WTC11 (cell line): ENCODE measurements around the gene NRDC. TPM values are rescaled to one million over a fixed set of nuclear protein-coding genes. Genes with fewer than 3 reads are reported as not detected.

Source experiments
- ATAC-seq: fragments of 200-7000 bp; cut with Tn5 transposase; 2 replicates; pipeline ENCODE4 v1.10.0; 2021; ENCODE audit warnings: mild to moderate bottlenecking, moderate library complexity
- CTCF ChIA-PET: fragments of 300-600 bp; sonication (Branson Sonifier 250); formaldehyde crosslinking; loops from one replicate; lab custom pipeline; 2021; ENCODE audit warnings: antibody characterized with exemption; lab: Charles Lee
- POLR2A ChIA-PET: fragments of 350-600 bp; sonication (Branson Sonifier 250); formaldehyde crosslinking; loops from one replicate; lab custom pipeline; 2021; ENCODE audit warnings: antibody characterized with exemption; lab: Charles Lee
- DNase-seq: peaks from one replicate; pipeline ENCODE4 v3.0.0; 2021; ENCODE audit warnings: low spot score
- H3K27ac Mint-ChIP-seq: 2 replicates; pipeline ENCODE4 v1.8.0; 2021; ENCODE audit warnings: mixed read lengths
- H3K27me3 Mint-ChIP-seq: 2 replicates; pipeline ENCODE4 v1.8.0; 2021; ENCODE audit warnings: low read depth, mild to moderate bottlenecking, moderate library complexity, mixed read lengths
- H3K36me3 Mint-ChIP-seq: 2 replicates; pipeline ENCODE4 v1.8.0; 2021; ENCODE audit warnings: mixed read lengths
- H3K4me1 Mint-ChIP-seq: 2 replicates; pipeline ENCODE4 v1.8.0; 2022; ENCODE audit warnings: mixed read lengths
- H3K4me3 Mint-ChIP-seq: 2 replicates; pipeline ENCODE4 v1.8.0; 2021; ENCODE audit warnings: mild to moderate bottlenecking, moderate library complexity, mixed read lengths
- H3K9me3 Mint-ChIP-seq: 2 replicates; pipeline ENCODE4 v1.8.0; 2021; ENCODE audit warnings: mixed read lengths
- ATF6 ChIP-seq: sonication (generic); formaldehyde crosslinking; IDR thresholded peaks from 2 replicates; pipeline ENCODE4 v1.8.1; 2023; ENCODE audit warnings: mild to moderate bottlenecking, missing genetic modification reagents
- CREM ChIP-seq: sonication (generic); formaldehyde crosslinking; IDR thresholded peaks from 2 replicates; pipeline ENCODE4 v1.8.1; 2022; ENCODE audit warnings: mild to moderate bottlenecking, missing genetic modification reagents, moderate library complexity
- E2F1 ChIP-seq: sonication (generic); formaldehyde crosslinking; IDR thresholded peaks from 2 replicates; pipeline ENCODE4 v1.8.0; 2022; ENCODE audit warnings: mild to moderate bottlenecking, missing genetic modification reagents
- ESRRA ChIP-seq: sonication (generic); formaldehyde crosslinking; IDR thresholded peaks from 2 replicates; pipeline ENCODE4 v1.8.1; 2022; ENCODE audit warnings: mild to moderate bottlenecking, missing genetic modification reagents, borderline replicate concordance
- FOXP1 ChIP-seq: sonication (generic); formaldehyde crosslinking; IDR thresholded peaks from 2 replicates; pipeline ENCODE4 v1.8.0; 2022; ENCODE audit warnings: missing genetic modification reagents, mild to moderate bottlenecking, moderate library complexity, borderline replicate concordance
- FOXP4 ChIP-seq: sonication (generic); formaldehyde crosslinking; IDR thresholded peaks from 2 replicates; pipeline ENCODE4 v1.8.0; 2022; ENCODE audit warnings: mild to moderate bottlenecking, missing genetic modification reagents
- GRHL2 ChIP-seq: fragments of 250-450 bp; sonication (Bioruptor Pico); IDR thresholded peaks from 2 replicates; pipeline ENCODE4 v1.8.0; 2022; ENCODE audit warnings: mild to moderate bottlenecking, moderate library complexity; ENCODE audit not compliant: insufficient replicate concordance, severe bottlenecking
- HMGA2 ChIP-seq: fragments of 250-450 bp; sonication (Bioruptor Pico); IDR thresholded peaks from 2 replicates; pipeline ENCODE4 v1.4.0; 2021; ENCODE audit warnings: mild to moderate bottlenecking, moderate library complexity
- KAT7 ChIP-seq: sonication (generic); formaldehyde crosslinking; IDR thresholded peaks from 2 replicates; pipeline ENCODE4 v1.8.1; 2023; ENCODE audit warnings: missing genetic modification reagents, mild to moderate bottlenecking, borderline replicate concordance
- MXD4 ChIP-seq: fragments of 250-450 bp; sonication (Bioruptor Pico); IDR thresholded peaks from 2 replicates; pipeline ENCODE4 v1.8.0; 2021; ENCODE audit warnings: mild to moderate bottlenecking, moderate library complexity, borderline replicate concordance
- NFATC4 ChIP-seq: fragments of 250-450 bp; sonication (Bioruptor Pico); IDR thresholded peaks from 2 replicates; pipeline ENCODE4 v1.9.0; 2021; ENCODE audit warnings: mild to moderate bottlenecking
- NFYB ChIP-seq: sonication (generic); formaldehyde crosslinking; conservative IDR thresholded peaks from 2 replicates; pipeline ENCODE4 v1.8.0; 2022; ENCODE audit warnings: low read depth, missing genetic modification reagents
- NR3C1 ChIP-seq: sonication (generic); formaldehyde crosslinking; conservative IDR thresholded peaks from 2 replicates; pipeline ENCODE4 v1.8.1; 2023; ENCODE audit warnings: low read depth, mild to moderate bottlenecking, missing genetic modification reagents
- SP1 ChIP-seq: sonication (generic); formaldehyde crosslinking; conservative IDR thresholded peaks from 2 replicates; pipeline ENCODE4 v1.8.1; 2022; ENCODE audit warnings: missing genetic modification reagents
- TEAD4 ChIP-seq: sonication (generic); formaldehyde crosslinking; IDR thresholded peaks from 2 replicates; pipeline ENCODE4 v1.8.0; 2022; ENCODE audit warnings: mild to moderate bottlenecking, missing genetic modification reagents
- ZNF121 ChIP-seq: sonication (generic); formaldehyde crosslinking; IDR thresholded peaks from 2 replicates; pipeline ENCODE4 v1.8.0; 2023; ENCODE audit warnings: missing genetic modification reagents
- ZNF138 ChIP-seq: sonication (generic); formaldehyde crosslinking; conservative IDR thresholded peaks from 2 replicates; pipeline ENCODE4 v1.8.1; 2022; ENCODE audit warnings: mild to moderate bottlenecking, moderate library complexity, missing genetic modification reagents
- ZNF281 ChIP-seq: sonication (generic); formaldehyde crosslinking; IDR thresholded peaks from 2 replicates; pipeline ENCODE4 v1.8.0; 2023; ENCODE audit warnings: mild to moderate bottlenecking, missing genetic modification reagents
- ZNF396 ChIP-seq: fragments of 250-450 bp; sonication (Bioruptor Pico); IDR thresholded peaks from 2 replicates; pipeline ENCODE4 v1.8.0; 2021; ENCODE audit warnings: mild to moderate bottlenecking, moderate library complexity, borderline replicate concordance
- ZNF423 ChIP-seq: fragments of 250-450 bp; sonication (Bioruptor Pico); IDR thresholded peaks from 2 replicates; pipeline ENCODE4 v2.1.2; 2022; ENCODE audit warnings: mild to moderate bottlenecking, moderate library complexity
- total RNA-seq: library from RNA; stranded (reverse); gene quantifications from 3 replicates; pipeline ENCODE4 v1.2.3, GENCODE V29; 2021

Gene NRDC
- total RNA-seq, 1 experiment from 2014 or later = 201 TPM

GRCh38 chr1:51754666-51755065, 123.9 kb downstream of the NRDC start:
- Mint-ChIP-seq H3K9me3 (no peaks in the 10 kb centered on the region), H3K27ac (no peak overlapping the region), H3K36me3 (peaks cover 6% of the 10 kb centered on the region), H3K4me1 (no peaks in the 10 kb centered on the region), H3K4me3 (no peak overlapping the region)
- no peak for ATAC-seq
- ChIA-PET CTCF (no interaction called here), POLR2A (no interaction called here)
- no peak for DNase-seq
- TF ChIP-seq CREM (CRISPR knock-in tag) (no peak), FOXP1 (CRISPR knock-in tag) (no peak), NFYB (CRISPR knock-in tag) (no peak), SP1 (CRISPR knock-in tag) (no peak), KAT7 (CRISPR knock-in tag) (no peak), ATF6 (CRISPR knock-in tag) (no peak), HMGA2 (CRISPR knock-in tag) (no peak), MXD4 (CRISPR knock-in tag) (no peak), NFATC4 (CRISPR knock-in tag) (no peak)
- TF ChIP-seq, all 79 proteins: peak for 0
- no peaks in the 10 kb centered on the region for H3K27me3 Mint-ChIP-seq

- Mint-ChIP-seq H3K27me3 (no peaks in the 10 kb centered on the region), H3K27ac (no peak overlapping the region), H3K36me3 (peaks cover 6% of the 10 kb centered on the region), H3K9me3 (no peaks in the 10 kb centered on the region), H3K4me1 (no peaks in the 10 kb centered on the region), H3K4me3 (no peak overlapping the region)
- ChIA-PET POLR2A (no interaction called here), CTCF (interaction anchor here (0.6 to 1.2 kb wide), 3 partner anchors 15 to 145 kb away, joined by 3 to 6 read pairs (median 5); no protein-coding TSS in a partner anchor)
- DNase-seq (no peak), ATAC-seq (peak; percentile 69)
- TF ChIP-seq GRHL2 (no peak), ZNF138 (CRISPR knock-in tag) (no peak)
Measured at GRCh38 chr1:51753969-51754368, 124.6 kb downstream of the NRDC start.

GRCh38 chr1:51752073-51752948, 126.2 kb downstream of the NRDC start:
- Mint-ChIP-seq H3K27ac (no peak overlapping the region), H3K9me3 (no peaks in the 10 kb centered on the region), H3K4me1 (no peaks in the 10 kb centered on the region), H3K36me3 (peaks cover 11% of the 10 kb centered on the region), H3K4me3 (no peak overlapping the region), H3K27me3 (no peaks in the 10 kb centered on the region)
- no peak for DNase-seq
- CTCF ChIA-PET = interaction anchor here (0.6 to 1.6 kb wide), 3 partner anchors 10 to 17 kb away, joined by 3 to 7 read pairs (median 6); no protein-coding TSS in a partner anchor
- TF ChIP-seq ZNF281 (CRISPR knock-in tag) (no peak), ZNF121 (no peak), ZNF423 (CRISPR knock-in tag) (no peak), FOXP4 (CRISPR knock-in tag) (no peak), ESRRA (CRISPR knock-in tag) (no peak), TEAD4 (CRISPR knock-in tag) (no peak), NR3C1 (CRISPR knock-in tag) (no peak), E2F1 (CRISPR knock-in tag) (no peak), ZNF396 (CRISPR knock-in tag) (no peak)
- ATAC-seq = peak; percentile 38; the same call in 1 of the 2 replicates
- POLR2A ChIA-PET = no interaction called here
